Stimulated activated CD4-positive, alpha-beta T cell treated with anti-CD3 and anti-CD28 coated beads, TNF-alpha, amount 100 ng/mL, for 24 hours (primary cell): ENCODE measurements around the gene CAMK4.
"Not testable (repeated sequence)": the region's sequence is repeated elsewhere in the genome, so short reads cannot be mapped to it uniquely, and the experiment has no call there.

Source experiments
- DNase-seq, 3 experiments: peaks; one replicate each; pipeline ENCODE4 v3.0.0-alpha.2; 2020; ENCODE audit warnings: low read depth in 3 of 3

The CAMK4 gene

GRCh38 chr5:111256128-111256527 is 31.9 kb downstream of the CAMK4 start:
- no peak for DNase-seq

GRCh38 chr5:111257610-111258009 is 33.4 kb downstream of the CAMK4 start:
- DNase-seq: not testable (repeated sequence)

- no peak for DNase-seq
Observed at GRCh38 chr5:111259636-111260035, 35.5 kb downstream of the CAMK4 start.

GRCh38 chr5:111261610-111262009 is 37.4 kb downstream of the CAMK4 start:
- no peak for DNase-seq

GRCh38 chr5:111262153-111262552 is 38.0 kb downstream of the CAMK4 start:
- no peak for DNase-seq

GRCh38 chr5:111262815-111263214 is 38.6 kb downstream of the CAMK4 start:
- no peak for DNase-seq

- DNase-seq: no peak
Observed at GRCh38 chr5:111266491-111266890, 42.3 kb downstream of the CAMK4 start.

GRCh38 chr5:111268300-111268699 is 44.1 kb downstream of the CAMK4 start:
- DNase-seq: no peak

GRCh38 chr5:111271885-111272284 is 47.7 kb downstream of the CAMK4 start:
- DNase-seq: no peak

GRCh38 chr5:111277061-111277460 is 52.9 kb downstream of the CAMK4 start:
- no peak for DNase-seq

GRCh38 chr5:111278858-111279504 is 54.8 kb downstream of the CAMK4 start:
- peak; percentile 80 to 89 (median 83) for DNase-seq

- no peak for DNase-seq
Observed at GRCh38 chr5:111280282-111280951, 56.2 kb downstream of the CAMK4 start.

- DNase-seq: no peak
Observed at GRCh38 chr5:111282798-111283197, 58.6 kb downstream of the CAMK4 start.

GRCh38 chr5:111284825-111285224 is 60.6 kb downstream of the CAMK4 start:
- no peak for DNase-seq

GRCh38 chr5:111294551-111294950 is 70.4 kb downstream of the CAMK4 start:
- DNase-seq: no peak

GRCh38 chr5:111295649-111296048 is 71.5 kb downstream of the CAMK4 start:
- no peak for DNase-seq

GRCh38 chr5:111296570-111296969 is 72.4 kb downstream of the CAMK4 start:
- no peak for DNase-seq

- no peak for DNase-seq
Observed at GRCh38 chr5:111299067-111299481, 74.9 kb downstream of the CAMK4 start.

GRCh38 chr5:111299831-111300432 is 75.7 kb downstream of the CAMK4 start:
- DNase-seq: no peak

GRCh38 chr5:111301264-111301663 is 77.1 kb downstream of the CAMK4 start:
- no peak for DNase-seq

GRCh38 chr5:111302043-111302442 is 77.9 kb downstream of the CAMK4 start:
- not testable (repeated sequence) for DNase-seq

GRCh38 chr5:111308951-111309350 is 84.8 kb downstream of the CAMK4 start:
- no peak for DNase-seq

- no peak for DNase-seq
Observed at GRCh38 chr5:111309384-111309783, 85.2 kb downstream of the CAMK4 start.
